OCI-M2 (cell line): ENCODE measurements around the gene MTUS2.

Experiments
- DNase-seq: peaks from one replicate; lab custom pipeline; 2025; ENCODE audit not compliant: unreplicated experiment; lab: John Stamatoyannopoulos, UW

Gene MTUS2

DNA sequence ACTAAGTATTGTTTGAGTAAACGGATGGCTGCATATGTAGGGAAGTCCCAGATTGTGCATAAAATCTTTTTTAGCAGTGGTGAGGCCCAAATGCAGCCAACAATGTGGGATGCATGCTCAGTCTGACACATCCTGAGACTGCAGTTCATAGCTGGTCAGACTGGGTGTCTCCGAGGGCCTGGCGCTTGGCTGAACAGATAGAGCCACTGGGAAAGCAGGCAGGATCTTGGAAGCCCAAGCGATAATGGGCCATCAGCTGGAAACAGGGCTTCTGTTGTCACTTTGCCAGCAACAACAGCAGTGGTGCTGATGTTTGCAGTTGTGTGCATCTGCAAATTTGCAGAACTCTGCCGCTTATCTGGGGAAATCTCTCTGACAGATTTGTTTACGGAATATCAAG is 36.1 kb downstream of the MTUS2 start:
- DNase-seq, result no peak

DNA sequence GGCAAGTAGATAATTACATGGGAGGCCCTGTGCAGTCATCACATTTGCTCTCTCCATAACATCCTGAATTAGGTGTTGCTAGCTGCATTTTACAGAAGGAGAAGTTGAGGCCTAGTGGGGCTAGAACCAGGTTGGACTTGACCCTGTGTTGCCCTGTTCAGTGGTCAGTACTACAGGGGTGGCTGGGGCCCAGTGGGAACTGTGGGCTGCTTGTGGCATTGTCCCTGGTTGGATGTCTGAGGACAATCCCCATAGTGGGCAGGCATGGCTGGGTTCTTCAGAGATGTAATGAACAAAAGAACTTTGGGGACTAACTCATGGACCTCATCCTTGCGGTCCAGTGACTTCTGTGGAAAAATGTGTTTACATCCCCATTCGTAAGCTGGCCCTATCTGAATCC is 38.9 kb downstream of the MTUS2 start:
- DNase-seq, result no peak

GRCh38 chr13:28859717-28860116 is 39.6 kb downstream of the MTUS2 start:
- no peak for DNase-seq

DNA sequence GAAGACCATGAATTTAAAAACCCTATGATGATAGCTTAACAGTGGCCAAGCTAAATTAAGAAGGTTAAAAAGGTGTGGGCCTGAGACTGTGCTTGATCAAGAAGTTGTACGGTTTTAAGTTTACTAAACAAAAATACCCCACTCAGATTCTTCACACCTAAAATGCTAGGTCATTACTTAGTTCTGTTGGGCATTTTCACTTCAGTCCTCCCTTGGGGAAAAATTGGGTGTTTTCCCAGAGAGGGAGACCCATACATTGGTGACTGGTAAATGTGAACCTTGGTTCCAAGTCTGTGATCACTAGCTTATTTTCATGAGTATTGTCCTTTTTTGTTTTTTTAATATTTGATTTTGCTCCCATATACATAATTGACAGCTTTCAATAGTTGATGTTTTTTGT is 44.4 kb downstream of the MTUS2 start:
- no peak for DNase-seq

- no peak for DNase-seq
Observed at GRCh38 chr13:28865149-28865744, 45.1 kb downstream of the MTUS2 start.

GRCh38 chr13:28865951-28866350 is 45.8 kb downstream of the MTUS2 start:
- DNase-seq, result no peak

- DNase-seq, result no peak
Observed at GRCh38 chr13:28866932-28867331, 46.8 kb downstream of the MTUS2 start.

DNA sequence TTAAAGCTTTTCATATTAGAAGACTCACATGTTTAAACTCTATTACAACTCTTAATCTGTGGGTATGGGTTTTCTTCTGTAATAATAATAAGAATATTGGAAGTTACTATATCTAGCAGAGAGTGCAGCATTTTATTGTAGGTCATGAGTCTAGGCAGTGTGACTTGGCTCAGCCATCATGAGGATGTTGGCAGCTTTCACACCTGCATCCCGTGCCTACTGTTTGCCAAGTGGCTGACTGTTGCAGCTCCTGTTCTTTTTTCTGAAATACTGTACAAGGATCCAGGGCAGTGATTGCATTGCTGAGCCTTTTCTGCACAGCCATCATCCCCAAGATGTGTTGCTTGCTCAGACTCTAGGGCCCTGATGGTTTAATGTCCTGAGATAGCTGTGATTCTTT is 47.4 kb downstream of the MTUS2 start:
- no peak for DNase-seq

GRCh38 chr13:28872427-28873176 is 52.5 kb downstream of the MTUS2 start:
- no peak for DNase-seq

- no peak for DNase-seq
Observed at GRCh38 chr13:28875846-28876615, 55.9 kb downstream of the MTUS2 start.

DNA sequence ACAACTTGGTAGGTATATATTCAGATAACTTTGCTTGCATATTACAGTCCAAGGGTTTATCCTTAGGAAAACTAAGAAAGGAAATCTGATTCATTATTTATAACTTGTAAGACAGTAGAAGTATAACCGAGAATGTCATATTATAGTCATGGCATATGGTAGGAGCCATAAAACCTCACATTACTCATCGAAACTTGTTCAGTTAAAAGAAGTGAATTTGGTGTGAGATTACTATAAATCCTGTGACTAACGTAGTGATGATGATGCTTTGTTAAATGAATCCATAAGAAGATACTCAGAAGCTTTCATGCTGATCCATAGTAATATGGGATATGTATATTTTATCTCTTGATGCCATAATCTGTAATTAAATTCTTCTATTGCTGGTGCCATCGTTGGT is 57.3 kb downstream of the MTUS2 start:
- DNase-seq, result no peak

- no peak for DNase-seq
Observed at GRCh38 chr13:28885181-28885580, 65.0 kb downstream of the MTUS2 start.

DNA sequence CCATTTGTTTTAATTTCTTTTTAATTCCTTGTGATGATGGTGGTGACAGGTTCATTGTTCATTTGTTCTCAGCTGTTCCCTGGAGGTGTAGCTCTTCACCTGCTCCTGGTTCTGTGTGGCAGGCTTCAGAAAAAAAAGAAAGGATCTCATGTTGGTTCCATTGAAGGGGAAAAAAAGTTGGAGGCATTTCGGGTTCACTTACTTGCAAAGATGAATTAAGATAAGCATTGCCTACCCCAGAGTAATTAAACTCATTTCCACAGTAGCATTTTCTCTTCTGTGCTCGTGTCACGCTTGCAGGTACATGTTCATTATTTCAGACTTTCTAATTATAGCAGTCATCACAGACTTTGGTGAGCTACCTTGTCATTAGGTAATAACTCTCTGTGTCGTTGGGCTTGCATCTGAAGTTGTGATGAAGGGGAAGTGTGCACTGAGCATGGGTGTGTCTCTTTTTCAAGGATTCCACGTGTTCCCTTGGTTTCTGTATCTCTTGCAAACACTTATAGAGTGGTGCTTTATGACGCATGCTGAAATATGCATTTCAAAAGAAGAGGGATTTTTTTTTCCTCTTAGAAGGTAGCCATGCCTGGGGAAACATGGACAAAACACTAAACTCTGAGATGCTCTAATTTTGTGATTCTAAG is 69.1 kb downstream of the MTUS2 start:
- DNase-seq, result no peak

- DNase-seq, result no peak
Observed at GRCh38 chr13:28890712-28891111, 70.6 kb downstream of the MTUS2 start.

DNA sequence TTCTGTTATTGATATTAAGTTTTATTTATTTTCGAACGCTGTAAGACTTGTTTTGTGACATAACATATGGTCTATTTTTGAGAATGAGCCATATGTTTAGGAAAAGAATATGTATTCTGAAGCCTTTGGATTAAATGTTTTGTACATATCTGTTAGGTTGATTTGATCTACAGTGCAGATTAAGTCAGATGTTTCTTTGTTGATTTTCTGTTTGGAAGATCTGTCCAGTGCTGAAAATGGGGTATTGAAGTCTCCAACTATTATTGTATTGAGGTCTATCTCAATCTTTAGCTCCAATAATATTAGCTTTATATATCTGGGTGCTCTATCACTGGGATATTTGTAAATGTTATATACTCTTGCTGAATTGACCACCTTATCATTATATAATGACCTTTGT is 97.9 kb downstream of the MTUS2 start:
- no peak for DNase-seq

DNA sequence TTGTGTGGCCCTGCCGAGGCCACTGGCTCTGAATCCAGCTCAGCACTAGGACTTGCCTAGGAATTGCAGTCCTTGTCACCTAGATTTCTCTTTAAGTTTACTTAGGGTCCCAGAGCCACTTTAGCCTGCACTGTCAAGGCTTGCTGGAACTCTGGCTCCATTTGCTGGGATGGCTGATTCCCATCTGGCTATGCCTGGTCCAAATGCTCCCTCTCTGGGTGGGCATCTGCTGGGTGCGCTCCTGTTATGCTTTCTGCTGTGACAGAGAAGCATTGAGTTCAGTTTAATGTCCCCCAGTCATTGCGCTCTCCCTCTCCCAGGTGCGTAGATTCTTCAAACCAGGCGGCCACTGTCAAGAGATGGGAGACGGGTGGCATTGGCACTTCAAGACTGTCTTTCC is 102.2 kb downstream of the MTUS2 start:
- DNase-seq, result no peak

- DNase-seq, result no peak
Observed at GRCh38 chr13:28935104-28935503, 115.0 kb downstream of the MTUS2 start.

GRCh38 chr13:28942906-28943305 is 122.8 kb downstream of the MTUS2 start:
- DNase-seq, result no peak

DNA sequence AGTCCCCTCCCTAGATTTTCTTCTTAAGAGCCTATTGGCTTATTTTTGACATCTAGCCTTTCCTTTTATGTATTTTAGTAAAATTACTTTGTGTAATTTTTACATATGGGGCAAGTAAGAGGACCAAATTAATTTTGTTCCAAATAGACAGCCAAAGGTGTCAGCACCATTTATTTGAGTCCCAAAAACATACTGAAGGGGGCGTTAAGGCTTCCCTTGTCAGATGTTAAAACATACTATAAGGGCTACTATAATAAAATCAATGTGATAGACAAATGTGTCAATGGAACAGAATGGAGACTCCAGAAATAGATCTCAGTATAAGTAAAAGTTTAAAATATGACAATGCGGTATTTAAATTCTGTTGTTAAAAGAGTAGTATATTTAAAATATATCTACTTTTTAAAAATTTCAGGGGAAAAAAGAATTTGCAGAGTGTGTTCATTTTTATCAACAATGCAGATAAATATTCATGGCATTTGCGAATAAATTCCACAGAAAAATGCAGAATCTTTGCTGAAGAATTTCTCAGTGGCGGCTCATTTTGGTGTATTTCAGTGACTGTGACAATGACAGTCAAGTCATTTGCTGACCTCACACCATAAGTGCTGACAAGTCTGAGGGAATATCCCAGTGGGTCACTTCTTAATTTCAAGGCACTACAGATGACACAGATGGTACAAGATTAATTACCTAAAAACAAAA is 133.7 kb downstream of the MTUS2 start:
- no peak for DNase-seq

DNA sequence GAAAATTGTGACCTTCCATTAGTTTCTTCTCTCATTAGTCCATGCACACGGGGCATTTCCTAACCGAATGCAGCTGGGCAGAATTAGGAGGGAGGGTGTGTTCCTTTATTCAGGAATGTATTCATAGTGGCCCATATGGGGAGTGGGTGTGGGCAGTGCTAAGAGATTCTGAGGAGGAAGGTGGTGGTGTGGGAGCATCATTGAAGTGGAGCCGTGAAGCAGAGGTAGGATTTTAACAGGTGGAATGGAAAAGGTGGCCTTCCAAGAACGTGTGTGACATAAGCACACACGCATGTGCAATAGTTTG is 134.2 kb downstream of the MTUS2 start:
- DNase-seq, result no peak

- DNase-seq, result no peak
Observed at GRCh38 chr13:28954810-28955209, 134.7 kb downstream of the MTUS2 start.
